Suprapubic skin (tissue), 4 donors: Measurements from ENCODE around the gene TMEM178B. TPM values are rescaled to one million over a fixed set of nuclear protein-coding genes. Genes with fewer than 3 reads are reported as not detected.

Experiments used
- DNase-seq, 2 donors: peaks; one replicate each; pipeline ENCODE4 v3.0.0-alpha.2; 2019; ENCODE audit warnings: low spot score in 2 of 2
- H3K27ac ChIP-seq: fragments of 200-600 bp; sonication (generic); one replicate; pipeline ENCODE4 v1.5.1; 2019
- H3K27me3 ChIP-seq: fragments of 200-600 bp; sonication (generic); one replicate; pipeline ENCODE4 v1.5.1; 2019
- H3K36me3 ChIP-seq: fragments of 200-600 bp; sonication (generic); one replicate; pipeline ENCODE4 v1.5.1; 2019
- H3K4me1 ChIP-seq: fragments of 200-600 bp; sonication (generic); one replicate; pipeline ENCODE4 v1.5.1; 2019
- H3K4me3 ChIP-seq: fragments of 200-600 bp; sonication (generic); one replicate; pipeline ENCODE4 v1.5.1; 2019; ENCODE audit warnings: mild to moderate bottlenecking
- H3K9me3 ChIP-seq: fragments of 200-600 bp; sonication (generic); one replicate; pipeline ENCODE4 v1.5.1; 2019
- EP300 ChIP-seq: sonication (generic); formaldehyde crosslinking; IDR thresholded peaks from one replicate; pipeline ENCODE4 v1.6.1; 2017; ENCODE audit warnings: antibody characterized with exemption
- POLR2A ChIP-seq, 2 donors: fragments of 450-650 bp; IDR thresholded peaks; one replicate each; pipeline ENCODE4 v1.6.1; 2017; ENCODE audit warnings: antibody characterized with exemption in 2 of 2, mild to moderate bottlenecking in 2 of 2, moderate library complexity in 2 of 2
- POLR2AphosphoS5 ChIP-seq, 3 donors: sonication (generic); formaldehyde crosslinking; IDR thresholded peaks; one replicate each; pipeline ENCODE4 v1.6.1; 2017; ENCODE audit warnings: antibody characterized with exemption in 3 of 3
- whole genome bisulfite sequencing: methylation state at CpG from one replicate; pipeline ENCODE4 v1.1.5; 2018; 5-methylcytosine and 5-hydroxymethylcytosine counted together
- total RNA-seq, 4 donors: library from RNA; depleted of rRNA; stranded (reverse); fragments of >200 nt; gene quantifications; one replicate each; pipeline ENCODE4 v1.1.0, GENCODE V29; 2016
- TF ChIP-seq, protein P1 (sequence below), 2 donors: fragments of 200-600 bp in 1 of 2; fragments of 450-650 bp in 1 of 2; sonication (generic) in 1 of 2; IDR thresholded peaks; one replicate each; pipeline ENCODE4 v1.5.1; 2016 to 2019; ENCODE audit warnings: antibody characterized with exemption in 2 of 2, mild to moderate bottlenecking in 1 of 2, moderate library complexity in 1 of 2

Gene TMEM178B
- total RNA-seq, 4 donors from 2014 or later = 0.34 to 1.6 (median 0.72) TPM

DNA sequence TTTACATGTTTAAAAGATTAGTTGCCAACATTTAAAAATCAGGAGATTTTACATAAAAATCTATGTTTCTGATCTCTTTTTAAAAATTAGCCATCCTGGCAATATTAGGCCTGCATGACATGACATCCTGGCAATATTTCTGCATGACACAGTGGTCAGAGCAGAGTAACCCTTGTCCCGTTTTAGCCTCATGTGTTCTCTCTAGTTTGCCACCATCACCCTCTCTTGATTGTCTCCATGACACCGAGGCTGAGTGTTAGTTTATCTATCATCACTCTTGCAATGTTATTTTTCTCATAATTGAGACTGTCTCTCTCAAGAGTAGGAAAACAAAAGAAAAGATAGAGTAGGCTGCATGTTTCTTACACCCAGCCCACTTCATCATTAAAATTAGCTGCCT, 287.6 kb downstream of the TMEM178B start:
- H3K27ac ChIP-seq = no peak overlapping the region
- TF ChIP-seq POLR2AphosphoS5 (IDR thresholded peaks at IDR 0.05) = no peak
- TF ChIP-seq POLR2A (IDR thresholded peaks at IDR 0.05) = no peak
- TF ChIP-seq EP300 = no peak
- TF ChIP-seq, protein P1, sequence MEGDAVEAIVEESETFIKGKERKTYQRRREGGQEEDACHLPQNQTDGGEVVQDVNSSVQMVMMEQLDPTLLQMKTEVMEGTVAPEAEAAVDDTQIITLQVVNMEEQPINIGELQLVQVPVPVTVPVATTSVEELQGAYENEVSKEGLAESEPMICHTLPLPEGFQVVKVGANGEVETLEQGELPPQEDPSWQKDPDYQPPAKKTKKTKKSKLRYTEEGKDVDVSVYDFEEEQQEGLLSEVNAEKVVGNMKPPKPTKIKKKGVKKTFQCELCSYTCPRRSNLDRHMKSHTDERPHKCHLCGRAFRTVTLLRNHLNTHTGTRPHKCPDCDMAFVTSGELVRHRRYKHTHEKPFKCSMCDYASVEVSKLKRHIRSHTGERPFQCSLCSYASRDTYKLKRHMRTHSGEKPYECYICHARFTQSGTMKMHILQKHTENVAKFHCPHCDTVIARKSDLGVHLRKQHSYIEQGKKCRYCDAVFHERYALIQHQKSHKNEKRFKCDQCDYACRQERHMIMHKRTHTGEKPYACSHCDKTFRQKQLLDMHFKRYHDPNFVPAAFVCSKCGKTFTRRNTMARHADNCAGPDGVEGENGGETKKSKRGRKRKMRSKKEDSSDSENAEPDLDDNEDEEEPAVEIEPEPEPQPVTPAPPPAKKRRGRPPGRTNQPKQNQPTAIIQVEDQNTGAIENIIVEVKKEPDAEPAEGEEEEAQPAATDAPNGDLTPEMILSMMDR (IDR thresholded peaks at IDR 0.05) = no peak
- DNase-seq = no peak
- H3K27me3 ChIP-seq = no peaks in the 10 kb centered on the region
- 85% methylated on average over 2 of the region's 2 CpGs for WGBS
- H3K4me1 ChIP-seq = no peaks in the 10 kb centered on the region
- H3K4me3 ChIP-seq = no peak overlapping the region
- no peaks in the 10 kb centered on the region for H3K9me3 ChIP-seq
- H3K36me3 ChIP-seq = no peaks in the 10 kb centered on the region

DNA sequence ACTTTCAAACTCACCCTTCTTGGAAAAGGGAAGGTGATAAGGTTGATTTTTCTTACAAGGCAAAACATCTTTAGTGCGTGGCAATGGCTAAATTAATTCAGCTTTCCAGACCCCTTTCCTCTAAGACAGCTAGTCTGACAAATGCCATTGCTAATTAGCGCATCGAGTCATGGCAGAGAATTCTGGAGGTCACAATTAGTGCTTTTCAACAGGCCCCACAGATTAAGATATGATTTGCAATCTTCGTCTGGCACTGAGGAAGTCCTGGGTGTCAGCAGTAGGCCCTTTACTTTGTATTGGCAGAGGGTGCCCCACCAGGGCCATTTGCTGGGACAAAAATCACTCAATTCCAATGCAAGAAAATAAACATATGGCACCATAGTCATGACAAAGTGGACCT, 288.1 kb downstream of the TMEM178B start:
- 90% methylated on average over 4 of the region's 4 CpGs for WGBS
- Histone ChIP-seq H3K27ac (no peak overlapping the region), H3K27me3 (no peaks in the 10 kb centered on the region), H3K36me3 (no peaks in the 10 kb centered on the region), H3K4me1 (no peaks in the 10 kb centered on the region), H3K4me3 (no peak overlapping the region), H3K9me3 (no peaks in the 10 kb centered on the region)
- TF ChIP-seq EP300 = no peak
- no peak for DNase-seq

DNA sequence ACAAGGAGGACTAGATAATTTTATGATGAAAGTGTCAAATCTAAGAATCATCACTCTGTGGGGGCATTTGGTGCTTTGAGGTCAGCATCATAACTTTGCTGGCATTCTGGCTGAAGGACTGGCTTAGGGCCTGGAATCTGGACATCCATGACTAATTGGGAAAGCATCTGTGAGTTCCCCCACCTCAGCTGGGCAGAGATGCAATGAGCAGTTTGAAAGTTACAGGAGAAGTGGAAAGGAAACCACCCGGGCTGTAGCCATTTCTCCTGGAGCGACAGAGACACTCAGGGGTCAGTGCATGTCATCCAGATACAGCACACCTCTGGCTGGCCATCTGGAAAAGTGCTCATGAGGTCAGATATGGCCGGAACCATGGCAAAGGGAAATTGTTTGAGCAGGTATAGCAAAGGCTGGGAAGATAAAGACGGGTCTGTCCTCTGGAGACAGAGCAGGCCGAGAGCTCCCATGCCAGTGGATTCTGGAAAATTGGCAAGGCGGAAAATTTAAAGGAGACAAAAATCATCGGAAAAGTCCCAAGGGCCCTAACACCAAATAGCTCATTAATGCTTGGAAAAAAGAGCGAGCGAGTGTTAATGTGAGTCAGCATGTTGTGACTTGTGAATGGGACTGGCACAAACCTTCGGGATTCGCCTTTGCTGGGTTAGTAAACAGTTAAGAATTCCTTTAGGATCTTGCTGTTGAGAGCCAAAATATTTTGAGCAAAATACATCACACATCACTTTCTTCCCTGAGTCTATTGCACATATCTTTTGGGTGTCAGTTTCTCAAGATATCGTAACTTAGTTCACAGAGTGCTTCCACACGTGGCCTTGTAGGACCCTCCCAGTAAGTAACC, 288.9 kb downstream of the TMEM178B start:
- 65% methylated on average over 13 of the region's 13 CpGs for WGBS
- Histone ChIP-seq H3K36me3 (no peaks in the 10 kb centered on the region), H3K4me3 (no peak overlapping the region), H3K27me3 (no peaks in the 10 kb centered on the region), H3K27ac (no peak overlapping the region), H3K9me3 (no peaks in the 10 kb centered on the region), H3K4me1 (no peaks in the 10 kb centered on the region)
- DNase-seq = no peak
- no peak for TF ChIP-seq POLR2AphosphoS5 (IDR thresholded peaks at IDR 0.05)
- TF ChIP-seq POLR2A (IDR thresholded peaks at IDR 0.05) = no peak
- TF ChIP-seq EP300 = no peak

- H3K9me3 ChIP-seq = no peaks in the 10 kb centered on the region
- TF ChIP-seq POLR2A (IDR thresholded peaks at IDR 0.05) = no peak
- no peak for TF ChIP-seq POLR2AphosphoS5 (IDR thresholded peaks at IDR 0.05)
- no peak for TF ChIP-seq EP300
- TF ChIP-seq, protein P1 (IDR thresholded peaks at IDR 0.05) = no peak
- DNase-seq = no peak
- H3K27me3 ChIP-seq = no peaks in the 10 kb centered on the region
- no peaks in the 10 kb centered on the region for H3K36me3 ChIP-seq
- no peaks in the 10 kb centered on the region for H3K4me1 ChIP-seq
- H3K4me3 ChIP-seq = no peak overlapping the region
- 95% methylated on average over 2 of the region's 2 CpGs for WGBS
- no peak overlapping the region for H3K27ac ChIP-seq
These were observed 289.9 kb downstream of the TMEM178B start for GRCh38 chr7:141363748-141364147.

DNA sequence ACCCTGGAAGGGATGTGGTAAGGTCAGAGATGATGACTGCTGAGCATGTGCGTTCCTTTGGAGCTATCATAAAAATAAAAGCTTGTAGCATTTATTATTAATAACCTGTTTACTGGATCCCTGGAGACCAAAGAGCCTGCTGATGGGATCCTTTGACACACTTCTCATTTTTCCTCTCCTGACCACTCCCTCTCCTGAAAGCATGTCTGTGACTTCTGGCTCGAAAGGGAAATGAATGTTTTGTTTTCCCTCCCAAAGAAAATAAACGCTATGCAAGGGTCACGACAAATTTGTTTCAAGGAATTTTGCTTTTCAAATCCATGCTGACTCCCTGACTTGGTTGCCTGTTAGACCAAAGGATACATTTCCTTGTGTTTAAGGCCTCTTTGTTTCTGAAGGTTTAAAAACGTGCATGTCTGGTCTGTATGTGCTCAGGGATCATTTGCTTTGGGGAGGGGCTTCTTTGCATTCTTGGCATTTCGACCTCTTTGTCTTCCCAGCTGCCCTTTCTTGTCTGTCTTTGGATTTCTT, 292.3 kb downstream of the TMEM178B start:
- Histone ChIP-seq H3K9me3 (no peaks in the 10 kb centered on the region), H3K27me3 (no peaks in the 10 kb centered on the region), H3K36me3 (no peaks in the 10 kb centered on the region), H3K4me1 (no peaks in the 10 kb centered on the region), H3K4me3 (no peak overlapping the region), H3K27ac (no peak overlapping the region)
- TF ChIP-seq POLR2AphosphoS5 (IDR thresholded peaks at IDR 0.05) (no peak), POLR2A (IDR thresholded peaks at IDR 0.05) (no peak), EP300 (no peak)
- TF ChIP-seq, protein P1 (IDR thresholded peaks at IDR 0.05) = no peak
- WGBS = 36% methylated on average over 6 of the region's 6 CpGs
- DNase-seq = no peak

DNA sequence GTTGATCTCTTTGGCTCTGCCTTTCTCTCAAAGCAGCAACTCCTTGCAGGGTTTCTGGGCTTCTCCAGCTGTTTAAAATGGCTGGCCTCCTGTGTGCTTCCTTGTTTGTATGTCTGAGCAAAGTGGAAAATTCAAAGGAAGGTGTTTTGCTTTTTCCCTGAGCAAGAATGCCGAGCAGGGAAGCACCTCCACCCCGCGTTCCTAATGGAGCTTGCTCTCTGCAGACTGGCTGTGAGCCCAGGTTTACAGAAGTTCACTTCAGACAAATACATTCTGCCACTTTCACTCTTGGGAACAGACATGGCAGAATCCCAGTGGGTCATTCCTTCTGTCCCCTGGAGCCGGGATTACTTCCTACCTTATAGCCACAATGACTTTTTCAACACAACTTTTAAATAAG, 295.6 kb downstream of the TMEM178B start:
- no peak for DNase-seq
- H3K27ac ChIP-seq = no peak overlapping the region

More for the DNA sequence above, 295.6 kb downstream of the TMEM178B start:
- Histone ChIP-seq H3K36me3 (no peaks in the 10 kb centered on the region), H3K4me1 (no peaks in the 10 kb centered on the region), H3K27me3 (no peaks in the 10 kb centered on the region), H3K9me3 (no peaks in the 10 kb centered on the region), H3K4me3 (no peak overlapping the region)
- 41% methylated on average over 4 of the region's 4 CpGs for WGBS
- no peak for TF ChIP-seq EP300
- TF ChIP-seq POLR2A (IDR thresholded peaks at IDR 0.05) = no peak
- TF ChIP-seq POLR2AphosphoS5 (IDR thresholded peaks at IDR 0.05) = no peak
- TF ChIP-seq, protein P1 (IDR thresholded peaks at IDR 0.05) = no peak
